HepG2 (cell line): ENCODE data around the gene ENTREP3. TPM values are rescaled to one million over a fixed set of nuclear protein-coding genes. Genes with fewer than 3 reads are reported as not detected.

Source experiments
- ATAC-seq: fragments of 200-7000 bp; cut with Tn5 transposase; 3 replicates; pipeline ENCODE4 v1.9.1; 2020; ENCODE audit warnings: mild to moderate bottlenecking, moderate library complexity
- BruUV-seq: library from RNA; stranded (reverse); fragments of 400-500 nt; replicated peaks from 2 replicates; lab custom pipeline; 2021; lab: Mats Ljungman, UMichigan
- CTCF ChIA-PET: fragments of 300-600 bp; formaldehyde crosslinking; extraction: SDS; loops from one replicate; lab custom pipeline; 2021; ENCODE audit warnings: low total read pairs, inconsistent platforms, low intra/inter-chr PET ratio; lab: Yijun Ruan, JAX
- POLR2A ChIA-PET: fragments of 350-600 bp; sonication (Branson Sonifier 250); formaldehyde crosslinking; loops from one replicate; lab custom pipeline; 2020; ENCODE audit warnings: antibody characterized with exemption, inconsistent platforms; lab: Yijun Ruan, JAX
- DNase-seq: peaks from one replicate; pipeline ENCODE4 v3.0.0-alpha.2; 2015; ENCODE audit warnings: low spot score
- FAIRE-seq: peaks from 3 replicates; lab custom pipeline; 2011; peaks lifted over from hg19 to GRCh38; lab: Jason Lieb, UNC
- H2AFZ ChIP-seq: one replicate; pipeline ENCODE4 v1.6.1; 2011; ENCODE audit warnings: low read length, inconsistent platforms
- H3K27ac ChIP-seq: fragments of 300-600 bp; 3 replicates; pipeline ENCODE4 v1.8.0; 2011; ENCODE audit warnings: mixed run types, mild to moderate bottlenecking, mixed read lengths, low read length, inconsistent platforms; ENCODE audit not compliant: insufficient read depth; ENCODE audit errors: extremely low read length
- H3K27me3 ChIP-seq, 2 experiments: fragments of 200-600 bp in 1 of 2; 2 replicates in 1 of 2; 3 replicates in 1 of 2; pipeline versions ENCODE4 v1.6.0 to v1.8.0; 2011; ENCODE audit warnings: low read length in 2 of 2, mild to moderate bottlenecking in 2 of 2, moderate library complexity in 2 of 2, inconsistent platforms in 1 of 2; ENCODE audit not compliant: insufficient read depth in 2 of 2, control insufficient read depth in 1 of 2
- H3K36me3 ChIP-seq, 2 experiments: fragments of 200-600 bp in 1 of 2; replicated peaks in 1 of 2; 2 replicates in 1 of 2; 3 replicates in 1 of 2; pipeline versions ENCODE4 v1.5.1 to v1.8.0; 2011; ENCODE audit warnings: low read length in 2 of 2, inconsistent platforms in 1 of 2; ENCODE audit not compliant: insufficient read depth in 2 of 2, control insufficient read depth in 1 of 2
- H3K4me1 ChIP-seq: 2 replicates; pipeline ENCODE4 v1.5.1; 2012; ENCODE audit warnings: low read length, inconsistent platforms; ENCODE audit not compliant: insufficient read depth
- H3K4me2 ChIP-seq: 2 replicates; pipeline ENCODE4 v1.6.0; 2011; ENCODE audit warnings: low read depth, low read length, inconsistent platforms
- H3K4me3 ChIP-seq, 3 experiments: fragments of 200-600 bp in 1 of 3; sonication (generic), shearing (Covaris generic) in 1 of 3; replicated peaks in 1 of 3; 2 replicates each; pipeline ENCODE4 v1.5.1; 2011 to 2016; ENCODE audit warnings: low read length in 3 of 3, inconsistent platforms in 2 of 3, low read depth in 2 of 3, mild to moderate bottlenecking in 2 of 3, control low read depth in 1 of 3, mixed read lengths in 1 of 3; ENCODE audit not compliant: insufficient read depth in 1 of 3
- H3K79me2 ChIP-seq: one replicate; pipeline ENCODE4 v1.6.1; 2011; ENCODE audit warnings: low read length, inconsistent platforms; ENCODE audit not compliant: insufficient read depth
- H3K9ac ChIP-seq: 2 replicates; pipeline ENCODE4 v1.6.0; 2011; ENCODE audit warnings: mild to moderate bottlenecking, low read depth, low read length, inconsistent platforms; ENCODE audit not compliant: insufficient read depth
- H3K9me3 ChIP-seq: 2 replicates; pipeline ENCODE4 v1.5.1; 2012; ENCODE audit warnings: mild to moderate bottlenecking, low read length
- H4K20me1 ChIP-seq: 2 replicates; pipeline ENCODE4 v1.6.0; 2011; ENCODE audit warnings: inconsistent platforms, mild to moderate bottlenecking, low read length, moderate library complexity; ENCODE audit not compliant: insufficient read depth
- CAMTA2 ChIP-seq: sonication (generic); formaldehyde crosslinking; IDR thresholded peaks from 2 replicates; pipeline ENCODE4 v1.4.0; 2020; ENCODE audit warnings: mild to moderate bottlenecking, missing genetic modification reagents, borderline replicate concordance
- FOXC1 ChIP-seq: sonication (generic); formaldehyde crosslinking; IDR thresholded peaks from 2 replicates; pipeline ENCODE4 v1.8.0; 2022; ENCODE audit warnings: mild to moderate bottlenecking, missing genetic modification reagents, borderline replicate concordance
- GABPB1 ChIP-seq: IDR thresholded peaks from 2 replicates; pipeline ENCODE4 v1.6.1; 2016; ENCODE audit warnings: mild to moderate bottlenecking, missing genetic modification reagents, moderate library complexity, missing compliant biosample characterization
- HDAC2 ChIP-seq: sonication (generic); formaldehyde crosslinking; IDR thresholded peaks from 2 replicates; pipeline ENCODE4 v1.4.0; 2020; ENCODE audit warnings: missing genetic modification reagents
- MAZ ChIP-seq, 2 experiments: sonication (generic) in 1 of 2; formaldehyde crosslinking in 1 of 2; IDR thresholded peaks; 2 replicates each; pipeline versions ENCODE4 v1.5.0 to v1.6.1; 2012 to 2020; ENCODE audit warnings: low read depth in 2 of 2, mild to moderate bottlenecking in 2 of 2, borderline replicate concordance in 1 of 2, improper control_type of control experiment in 1 of 2, low read length in 1 of 2, missing genetic modification reagents in 1 of 2, moderate library complexity in 1 of 2
- NR2F6 ChIP-seq, 2 experiments: IDR thresholded peaks; 2 replicates each; pipeline ENCODE4 v1.6.1; 2016; ENCODE audit warnings: antibody characterized with exemption in 1 of 2, mild to moderate bottlenecking in 1 of 2
- SAP130 ChIP-seq: IDR thresholded peaks from 2 replicates; pipeline ENCODE4 v1.6.1; 2016; ENCODE audit warnings: low read depth
- SP4 ChIP-seq: sonication (generic); formaldehyde crosslinking; IDR thresholded peaks from 2 replicates; pipeline ENCODE4 v1.8.1; 2023; ENCODE audit warnings: mild to moderate bottlenecking, missing genetic modification reagents
- SRF ChIP-seq: IDR thresholded peaks from 2 replicates; pipeline ENCODE4 v1.6.1; 2011; ENCODE audit warnings: mild to moderate bottlenecking, low read depth, low read length, moderate library complexity
- ZBTB33 ChIP-seq: sonication (generic); formaldehyde crosslinking; IDR thresholded peaks from 2 replicates; pipeline ENCODE4 v1.4.0; 2020; ENCODE audit warnings: missing genetic modification reagents
- ZBTB7A ChIP-seq: sonication (generic); formaldehyde crosslinking; IDR thresholded peaks from 2 replicates; pipeline ENCODE4 v1.8.0; 2022; ENCODE audit warnings: mild to moderate bottlenecking, missing genetic modification reagents
- ZFP62 ChIP-seq: sonication (generic); formaldehyde crosslinking; IDR thresholded peaks from 2 replicates; pipeline ENCODE4 v1.4.0; 2020; ENCODE audit warnings: missing genetic modification reagents
- ZNF556 ChIP-seq: sonication (generic); formaldehyde crosslinking; IDR thresholded peaks from 2 replicates; pipeline ENCODE4 v1.4.0; 2020; ENCODE audit warnings: mild to moderate bottlenecking, missing genetic modification reagents, borderline replicate concordance
- ZNF572 ChIP-seq: sonication (generic); formaldehyde crosslinking; IDR thresholded peaks from 2 replicates; pipeline ENCODE4 v1.5.1; 2020; ENCODE audit warnings: mild to moderate bottlenecking, missing genetic modification reagents
- WGBS: methylation state at CpG from one replicate; pipeline ENCODE4 v1.1.6; 2017; ENCODE audit warnings: low lambda C conversion rate; 5-methylcytosine and 5-hydroxymethylcytosine counted together
- in situ Hi-C: cut with HindIII; loops from 2 replicates; pipeline ENCODE4 v1.10.0; 2017; ENCODE audit warnings: low pct_unique_long_range_greater_than_20kb; ENCODE audit not compliant: extremely low pct_ligation_motif_present
- intact Hi-C: fragments of 100-400 bp; cut with micrococcal nuclease; formaldehyde crosslinking; loops from one replicate; pipeline ENCODE4 v1.10.0; 2022; ENCODE audit not compliant: unreplicated experiment
- polyA plus RNA-seq, 8 experiments: library from polyadenylated mRNA; depleted of rRNA in 3 of 8; stranded (reverse) in 7 of 8; unstranded in 1 of 8; fragments of >200 nt; fragmentation: Illumina TruSeq in 4 of 8; extraction: Trizol in 4 of 8; gene quantifications; 2 replicates each; pipeline versions ENCODE4 v1.2.1 to v1.2.3, GENCODE V29; 2011 to 2016; ENCODE audit warnings: low read depth in 4 of 8, missing spikeins in 1 of 8, mixed read lengths in 1 of 8; ENCODE audit not compliant: insufficient read depth in 1 of 8
- total RNA-seq, 5 experiments: library from RNA; depleted of rRNA; stranded (reverse); fragments of >200 nt; fragmentation: Illumina TruSeq; extraction: Trizol; gene quantifications; 2 replicates each; pipeline ENCODE4 v1.2.3, GENCODE V29; 2016; ENCODE audit warnings: low read depth in 1 of 5

ENTREP3 gene
- total and polyA plus RNA-seq, 2 of the 13 experiments (the other 11 are each of a cell fraction or from before 2014, with no cell fraction given): 4.1 to 9.9 TPM

GRCh38 chr1:155285631-155286044 lies 30.4 kb upstream of the ENTREP3 start (continued):
- TF ChIP-seq ZBTB7A (CRISPR knock-in tag) (peak; percentile 64; the same call in 1 of the 2 replicates), GABPB1 (CRISPR knock-in tag) (0 out of 2 replicates have a peak, but pooled peaks have one; percentile 41), NR2F6 (IDR thresholded peaks at IDR 0.05) (no peak), NR2F6 (CRISPR knock-in tag; IDR thresholded peaks at IDR 0.05) (0 out of 2 replicates have a peak, but pooled peaks have one; percentile 26), ZNF556 (0 out of 2 replicates have a peak, but pooled peaks have one; percentile 37), SRF (no peak), SP4 (CRISPR knock-in tag) (0 out of 2 replicates have a peak, but pooled peaks have one; percentile 28), ZNF572 (peak; percentile 73), MAZ (IDR thresholded peaks at IDR 0.05; ENCODE audit: borderline replicate concordance, low read depth, low read length) (no peak), MAZ (CRISPR knock-in tag; IDR thresholded peaks at IDR 0.05; ENCODE audit: low read depth) (peak; percentile 29; the same call in 1 of the 2 replicates), CAMTA2 (CRISPR knock-in tag) (peak; percentile 28; the same call in 1 of the 2 replicates), FOXC1 (CRISPR knock-in tag) (peak; percentile 53; the same call in 1 of the 2 replicates), SAP130 (CRISPR knock-in tag) (peak; percentile 31; the same call in 1 of the 2 replicates), HDAC2 (CRISPR knock-in tag) (peak; percentile 13; the same call in 1 of the 2 replicates)

- Histone ChIP-seq H3K79me2 (no peaks in the 10 kb centered on the region), H3K36me3 (no peaks in the 10 kb centered on the region; a peak in 1 of 5 replicates), H3K4me2 (no peak overlapping the region), H4K20me1 (no peaks in the 10 kb centered on the region), H3K9me3 (no peaks in the 10 kb centered on the region), H3K27me3 (no peaks in the 10 kb centered on the region), H3K4me3 (no peak overlapping the region), H2AFZ (no peak overlapping the region), H3K27ac (peak overlapping the region; percentile 73), H3K9ac (no peak overlapping the region), H3K4me1 (peaks cover 40% of the 10 kb centered on the region)
- no peak for FAIRE-seq
- intact Hi-C loops: no loop called here
- ChIA-PET CTCF (no interaction called here), POLR2A (interaction anchor here (1.8 to 2.3 kb wide), 4 partner anchors 12 to 23 kb away, joined by 7 to 21 read pairs (median 15); partner anchors contain the start of genes CLK2, FDPS and PKLR)
- DNase-seq: no peak
- TF ChIP-seq ZBTB33 (peak; percentile 86), ZFP62 (CRISPR knock-in tag) (no peak)
- BruUV-seq: no TSS peak
- WGBS: 88% methylated on average over 14 of the region's 14 CpGs
- in situ Hi-C loops: no loop called here
- ATAC-seq: peak; percentile 6; the same call in 2 of the 3 replicates
Observed at GRCh38 chr1:155285063-155285462, 29.8 kb upstream of the ENTREP3 start.
